Colonic mucosa (tissue), 4 donors: ENCODE results near the gene TRMT13. TPM values are rescaled to one million over a fixed set of nuclear protein-coding genes. Genes with fewer than 3 reads are reported as not detected.
"Not testable (repeated sequence)": the region's sequence is repeated elsewhere in the genome, so short reads cannot be mapped to it uniquely, and the experiment has no call there.

Experiments
- DNase-seq: peaks from one replicate; pipeline ENCODE4 v3.0.0-alpha.2; 2020
- H3K27ac ChIP-seq: fragments of 200-600 bp; one replicate; pipeline ENCODE4 v1.8.0; 2021
- H3K27me3 ChIP-seq: fragments of 200-600 bp; one replicate; pipeline ENCODE4 v1.8.0; 2021
- H3K36me3 ChIP-seq: fragments of 200-600 bp; one replicate; pipeline ENCODE4 v1.8.0; 2021
- H3K4me1 ChIP-seq: fragments of 200-600 bp; one replicate; pipeline ENCODE4 v1.8.0; 2021; ENCODE audit warnings: mild to moderate bottlenecking
- H3K4me3 ChIP-seq: fragments of 200-600 bp; one replicate; pipeline ENCODE4 v1.8.0; 2021
- H3K9ac ChIP-seq, 2 donors: one replicate each; pipeline ENCODE4 v1.7.0; 2013; ENCODE audit warnings: control low read depth in 2 of 2, low read depth in 2 of 2, low read length in 2 of 2
- H3K9me3 ChIP-seq: fragments of 200-600 bp; one replicate; pipeline ENCODE4 v1.8.0; 2021
- intact Hi-C: fragments of 100-400 bp; cut with DNase I; formaldehyde crosslinking; loops from one replicate; pipeline ENCODE4 v1.14.1; 2022
- total RNA-seq, 2 donors: library from RNA; stranded (reverse); fragmentation: NEBNext Ultra II Directional in 1 of 2; extraction: Animal tissue kit (Norgen Biotek cat#: 25700) in 1 of 2; gene quantifications; one replicate each; pipeline ENCODE4 v1.2.1, GENCODE V29; 2021
- TF ChIP-seq, protein P1 (sequence below): fragments of 200-600 bp; IDR thresholded peaks from one replicate; pipeline ENCODE4 v1.8.0; 2022; ENCODE audit warnings: antibody characterized with exemption, mild to moderate bottlenecking
- donor health status: healthy.
- donor health status: DM: no; HTN: no; CAD: no.
- donor health status: DM: no; HTN: no; CAD: no.

The TRMT13 gene
- total RNA-seq, 2 donors from 2014 or later, result 8.6 to 11.5 TPM

- DNase-seq, result no peak
- H3K4me3 ChIP-seq, result no peak within 1 kb of the TSS
- TF ChIP-seq, protein P1, sequence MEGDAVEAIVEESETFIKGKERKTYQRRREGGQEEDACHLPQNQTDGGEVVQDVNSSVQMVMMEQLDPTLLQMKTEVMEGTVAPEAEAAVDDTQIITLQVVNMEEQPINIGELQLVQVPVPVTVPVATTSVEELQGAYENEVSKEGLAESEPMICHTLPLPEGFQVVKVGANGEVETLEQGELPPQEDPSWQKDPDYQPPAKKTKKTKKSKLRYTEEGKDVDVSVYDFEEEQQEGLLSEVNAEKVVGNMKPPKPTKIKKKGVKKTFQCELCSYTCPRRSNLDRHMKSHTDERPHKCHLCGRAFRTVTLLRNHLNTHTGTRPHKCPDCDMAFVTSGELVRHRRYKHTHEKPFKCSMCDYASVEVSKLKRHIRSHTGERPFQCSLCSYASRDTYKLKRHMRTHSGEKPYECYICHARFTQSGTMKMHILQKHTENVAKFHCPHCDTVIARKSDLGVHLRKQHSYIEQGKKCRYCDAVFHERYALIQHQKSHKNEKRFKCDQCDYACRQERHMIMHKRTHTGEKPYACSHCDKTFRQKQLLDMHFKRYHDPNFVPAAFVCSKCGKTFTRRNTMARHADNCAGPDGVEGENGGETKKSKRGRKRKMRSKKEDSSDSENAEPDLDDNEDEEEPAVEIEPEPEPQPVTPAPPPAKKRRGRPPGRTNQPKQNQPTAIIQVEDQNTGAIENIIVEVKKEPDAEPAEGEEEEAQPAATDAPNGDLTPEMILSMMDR, result no peak
- intact Hi-C loops, result loop anchor here (5.0 kb wide), 1 partner anchor 49 kb away; no protein-coding TSS in a partner anchor
- H3K27me3 ChIP-seq, result no peaks in the 10 kb centered on the region
- no peaks in the 10 kb centered on the region for H3K9me3 ChIP-seq
- no peaks in the 10 kb centered on the region for H3K36me3 ChIP-seq
- H3K27ac ChIP-seq, result no peak within 1 kb of the TSS
- no peak within 1 kb of the TSS for H3K9ac ChIP-seq
- H3K4me1 ChIP-seq, result no peaks in the 10 kb centered on the region
Observed at GRCh38 chr1:100178091-100178490, 45.1 kb downstream of the TRMT13 start, which contains the start of gene LRRC39. Gene LRRC39 (minus strand): TSS chr1:100178256. CDS start chr1:100168516, 9,740 bp downstream.

- H3K9me3 ChIP-seq, result no peaks in the 10 kb centered on the region
- TF ChIP-seq, protein P1, result no peak
- no peaks in the 10 kb centered on the region for H3K4me1 ChIP-seq
- no peak overlapping the region for H3K9ac ChIP-seq
- H3K27me3 ChIP-seq, result no peaks in the 10 kb centered on the region
- DNase-seq, result no peak
- no peaks in the 10 kb centered on the region for H3K36me3 ChIP-seq
- H3K4me3 ChIP-seq, result no peak overlapping the region
- intact Hi-C loops, result no loop called here
- H3K27ac ChIP-seq, result no peak overlapping the region
Observed at GRCh38 chr1:100183370-100183769, 50.4 kb downstream of the TRMT13 start.

- H3K27me3 ChIP-seq, result no peaks in the 10 kb centered on the region
- no peak overlapping the region for H3K4me3 ChIP-seq
- H3K9ac ChIP-seq, result no peak overlapping the region
- intact Hi-C loops, result no loop called here
- no peaks in the 10 kb centered on the region for H3K9me3 ChIP-seq
- H3K4me1 ChIP-seq, result no peaks in the 10 kb centered on the region
- TF ChIP-seq, protein P1, result no peak
- no peaks in the 10 kb centered on the region for H3K36me3 ChIP-seq
- no peak for DNase-seq
- no peak overlapping the region for H3K27ac ChIP-seq
Observed at GRCh38 chr1:100184536-100184935, 51.6 kb downstream of the TRMT13 start.

DNA sequence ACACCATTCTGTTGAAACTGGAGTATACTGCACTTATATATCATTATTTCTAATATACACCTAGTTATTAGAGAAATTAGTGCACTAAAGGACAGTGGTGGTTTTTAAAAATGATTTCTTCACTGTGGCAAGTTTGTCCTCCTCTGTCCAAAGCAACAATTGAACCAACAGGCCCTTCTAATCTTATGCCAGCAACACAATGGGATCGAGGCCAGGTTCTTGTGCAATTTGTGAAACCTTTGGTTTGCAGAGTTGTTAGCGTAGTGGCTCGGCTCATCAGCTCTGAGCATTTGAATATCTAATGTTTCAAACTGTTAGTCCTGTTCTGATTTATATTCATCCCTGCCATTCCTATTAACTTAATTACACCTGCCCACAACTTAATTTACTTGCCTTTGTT, 54.9 kb downstream of the TRMT13 start:
- DNase-seq, result peak; percentile 20
- H3K4me3 ChIP-seq, result no peak overlapping the region
- no peaks in the 10 kb centered on the region for H3K9me3 ChIP-seq
- no peak overlapping the region for H3K27ac ChIP-seq
- no peak overlapping the region for H3K9ac ChIP-seq
- TF ChIP-seq, protein P1, result no peak
- no peaks in the 10 kb centered on the region for H3K27me3 ChIP-seq
- intact Hi-C loops, result no loop called here
- H3K4me1 ChIP-seq, result no peaks in the 10 kb centered on the region
- no peaks in the 10 kb centered on the region for H3K36me3 ChIP-seq

- no peak overlapping the region for H3K9ac ChIP-seq
- intact Hi-C loops, result no loop called here
- no peaks in the 10 kb centered on the region for H3K4me1 ChIP-seq
- TF ChIP-seq, protein P1, result no peak
- H3K9me3 ChIP-seq, result no peaks in the 10 kb centered on the region
- no peak overlapping the region for H3K4me3 ChIP-seq
- H3K27me3 ChIP-seq, result no peaks in the 10 kb centered on the region
- no peaks in the 10 kb centered on the region for H3K36me3 ChIP-seq
- DNase-seq, result no peak
- no peak overlapping the region for H3K27ac ChIP-seq
Observed at GRCh38 chr1:100188617-100189016, 55.7 kb downstream of the TRMT13 start.

GRCh38 chr1:100198596-100198995, 65.6 kb downstream of the TRMT13 start:
- intact Hi-C loops, result no loop called here

GRCh38 chr1:100200060-100200459, 67.1 kb downstream of the TRMT13 start:
- H3K9me3 ChIP-seq, H3K9ac ChIP-seq, H3K36me3 ChIP-seq, H3K4me1 ChIP-seq, H3K4me3 ChIP-seq, DNase-seq, intact Hi-C loops, H3K27ac ChIP-seq, H3K27me3 ChIP-seq: not testable (repeated sequence)

More at GRCh38 chr1:100198596-100198995, 65.6 kb downstream of the TRMT13 start:
- no peaks in the 10 kb centered on the region for H3K4me1 ChIP-seq
- TF ChIP-seq, protein P1, result no peak
- H3K4me3 ChIP-seq, result no peak overlapping the region
- DNase-seq, result no peak
- no peaks in the 10 kb centered on the region for H3K27me3 ChIP-seq
- no peak overlapping the region for H3K9ac ChIP-seq
- H3K9me3 ChIP-seq, result no peaks in the 10 kb centered on the region
- peaks cover 5% of the 10 kb centered on the region for H3K36me3 ChIP-seq
- H3K27ac ChIP-seq, result no peak overlapping the region
